HEK293 (cell line): Measurements from ENCODE around the gene LIN37.

ENCODE experiments used
- CTCF ChIP-seq: fragments of 450-650 bp; formaldehyde crosslinking; IDR thresholded peaks from 2 replicates; pipeline ENCODE4 v1.5.1; 2016; ENCODE audit warnings: missing biosample characterization, missing genetic modification characterization
- GLI2 ChIP-seq: fragments of 450-650 bp; formaldehyde crosslinking; IDR thresholded peaks from 2 replicates; pipeline ENCODE4; 2017; ENCODE audit warnings: missing biosample characterization, missing genetic modification characterization, low read depth, borderline replicate concordance
- GLIS1 ChIP-seq: fragments of 450-650 bp; formaldehyde crosslinking; IDR thresholded peaks from 2 replicates; pipeline ENCODE4 v1.5.1; 2016; ENCODE audit warnings: missing biosample characterization, missing genetic modification characterization
- IKZF3 ChIP-seq: fragments of 450-650 bp; IDR thresholded peaks from 2 replicates; pipeline ENCODE4 v1.5.0; 2018; ENCODE audit warnings: missing biosample characterization, mild to moderate bottlenecking, missing genetic modification characterization, moderate library complexity
- INSM2 ChIP-seq: fragments of 450-650 bp; formaldehyde crosslinking; IDR thresholded peaks from 2 replicates; pipeline ENCODE4 v1.5.1; 2016; ENCODE audit warnings: missing biosample characterization, missing genetic modification characterization
- OVOL3 ChIP-seq: fragments of 450-650 bp; formaldehyde crosslinking; IDR thresholded peaks from 2 replicates; pipeline ENCODE4 v1.5.1; 2016; ENCODE audit warnings: missing biosample characterization, missing genetic modification characterization
- REST ChIP-seq: fragments of 450-650 bp; formaldehyde crosslinking; IDR thresholded peaks from 2 replicates; pipeline ENCODE4 v1.5.1; 2016; ENCODE audit warnings: missing biosample characterization, missing genetic modification characterization
- SP3 ChIP-seq: fragments of 450-650 bp; formaldehyde crosslinking; IDR thresholded peaks from 2 replicates; pipeline ENCODE4 v1.5.1; 2016; ENCODE audit warnings: missing biosample characterization, missing genetic modification characterization
- ZBTB17 ChIP-seq: fragments of 450-650 bp; formaldehyde crosslinking; IDR thresholded peaks from 2 replicates; pipeline ENCODE4 v1.5.1; 2016; ENCODE audit warnings: missing biosample characterization, missing genetic modification characterization
- ZBTB7A ChIP-seq: fragments of 450-650 bp; formaldehyde crosslinking; IDR thresholded peaks from 2 replicates; pipeline ENCODE4 v1.5.1; 2016; ENCODE audit warnings: low read depth, missing biosample characterization, missing genetic modification characterization
- ZEB2 ChIP-seq: fragments of 450-650 bp; formaldehyde crosslinking; IDR thresholded peaks from 2 replicates; pipeline ENCODE4 v1.5.1; 2016; ENCODE audit warnings: missing biosample characterization, missing genetic modification characterization
- ZFP37 ChIP-seq: fragments of 450-650 bp; formaldehyde crosslinking; IDR thresholded peaks from 2 replicates; pipeline ENCODE4 v1.5.1; 2016; ENCODE audit warnings: missing biosample characterization, missing genetic modification characterization
- ZNF138 ChIP-seq: fragments of 450-650 bp; formaldehyde crosslinking; IDR thresholded peaks from 2 replicates; pipeline ENCODE4 v1.5.1; 2016; ENCODE audit warnings: missing biosample characterization, missing genetic modification characterization, borderline replicate concordance
- ZNF19 ChIP-seq: fragments of 450-650 bp; formaldehyde crosslinking; IDR thresholded peaks from 2 replicates; pipeline ENCODE4; 2016; ENCODE audit warnings: missing biosample characterization, missing genetic modification characterization, low read depth
- ZNF223 ChIP-seq: fragments of 450-650 bp; formaldehyde crosslinking; IDR thresholded peaks from 2 replicates; pipeline ENCODE4 v1.5.1; 2016; ENCODE audit warnings: missing biosample characterization, missing genetic modification characterization
- ZNF26 ChIP-seq: fragments of 450-650 bp; formaldehyde crosslinking; IDR thresholded peaks from 2 replicates; pipeline ENCODE4 v1.5.1; 2016; ENCODE audit warnings: missing biosample characterization, missing genetic modification characterization
- ZNF335 ChIP-seq: fragments of 450-650 bp; formaldehyde crosslinking; conservative IDR thresholded peaks from 2 replicates; pipeline ENCODE4 v1.5.1; 2016; ENCODE audit warnings: missing biosample characterization, missing genetic modification characterization
- ZNF354C ChIP-seq: fragments of 450-650 bp; formaldehyde crosslinking; IDR thresholded peaks from 2 replicates; pipeline ENCODE4 v1.5.1; 2016; ENCODE audit warnings: missing biosample characterization, missing genetic modification characterization, low read depth, borderline replicate concordance
- ZNF362 ChIP-seq: fragments of 450-650 bp; formaldehyde crosslinking; IDR thresholded peaks from 2 replicates; pipeline ENCODE4 v1.5.1; 2016; ENCODE audit warnings: missing biosample characterization, missing genetic modification characterization
- ZNF366 ChIP-seq: fragments of 450-650 bp; formaldehyde crosslinking; conservative IDR thresholded peaks from 2 replicates; pipeline ENCODE4 v1.5.1; 2016; ENCODE audit warnings: missing biosample characterization, missing genetic modification characterization
- ZNF514 ChIP-seq: fragments of 450-650 bp; formaldehyde crosslinking; IDR thresholded peaks from 2 replicates; pipeline ENCODE4 v1.5.1; 2016; ENCODE audit warnings: missing biosample characterization, missing genetic modification characterization
- ZNF530 ChIP-seq: fragments of 450-650 bp; formaldehyde crosslinking; IDR thresholded peaks from 2 replicates; pipeline ENCODE4 v1.5.1; 2016; ENCODE audit warnings: low read depth, missing biosample characterization, missing genetic modification characterization
- ZNF585B ChIP-seq: fragments of 450-650 bp; formaldehyde crosslinking; IDR thresholded peaks from 2 replicates; pipeline ENCODE4 v1.5.1; 2016; ENCODE audit warnings: missing biosample characterization, missing genetic modification characterization
- ZNF692 ChIP-seq: fragments of 450-650 bp; formaldehyde crosslinking; IDR thresholded peaks from 2 replicates; pipeline ENCODE4 v1.5.1; 2016; ENCODE audit warnings: missing biosample characterization, missing genetic modification characterization
- ZNF707 ChIP-seq: fragments of 450-650 bp; formaldehyde crosslinking; IDR thresholded peaks from 2 replicates; pipeline ENCODE4 v1.5.1; 2016; ENCODE audit warnings: missing biosample characterization, missing genetic modification characterization
- ZNF830 ChIP-seq: fragments of 450-650 bp; IDR thresholded peaks from 2 replicates; pipeline ENCODE4 v1.5.0; 2018; ENCODE audit warnings: missing biosample characterization, missing genetic modification characterization, low read depth, mild to moderate bottlenecking, moderate library complexity
- ZSCAN16 ChIP-seq: fragments of 450-650 bp; formaldehyde crosslinking; IDR thresholded peaks from 2 replicates; pipeline ENCODE4 v1.5.1; 2016; ENCODE audit warnings: missing biosample characterization, missing genetic modification characterization

The LIN37 gene

GRCh38 chr19:35716801-35717664 is 31.3 kb upstream of the LIN37 start (continued):
- TF ChIP-seq REST (tag by site-specific recombination) (peak; percentile 94), ZNF26 (tag by site-specific recombination) (no peak), GLIS1 (tag by site-specific recombination) (no peak; the same call in none of the 2 replicates), CTCF (peak; percentile 100), INSM2 (peak; percentile 48), ZNF366 (tag by site-specific recombination) (peak; percentile 60), ZNF138 (tag by site-specific recombination) (no peak), ZNF362 (no peak), ZEB2 (tag by site-specific recombination) (peak; percentile 98), ZBTB7A (tag by site-specific recombination) (peak; percentile 100), ZBTB17 (peak; percentile 100), ZFP37 (tag by site-specific recombination) (peak; percentile 97), ZNF530 (tag by site-specific recombination) (no peak), ZNF223 (tag by site-specific recombination) (0 out of 2 replicates have a peak, but pooled peaks have one; percentile 73), ZNF514 (tag by site-specific recombination) (no peak), ZNF585B (tag by site-specific recombination) (no peak), ZNF707 (tag by site-specific recombination) (no peak; the same call in 1 of the 2 replicates), ZNF354C (tag by site-specific recombination) (no peak), SP3 (peak; percentile 99), GLI2 (no peak; the same call in 1 of the 2 replicates), ZNF19 (no peak), ZNF830 (no peak), ZNF692 (tag by site-specific recombination) (peak; percentile 87), OVOL3 (peak; percentile 40; the same call in 1 of the 2 replicates), IKZF3 (tag by site-specific recombination) (peak; percentile 72), ZSCAN16 (no peak; the same call in 1 of the 2 replicates), ZNF335 (peak; percentile 98)
